ENCODE results near the gene OCSTAMP.

OCSTAMP gene

GRCh38 chr20:46519471-46520068 is 30.9 kb downstream of the OCSTAMP start:
- no peak for DNase-seq (ENCODE audit: low read depth in 2 of 2)

GRCh38 chr20:46512943-46513844 is 37.3 kb downstream of the OCSTAMP start, which contains the start of gene ZNF334:
Gene ZNF334 (minus strand): TSS chr20:46513559. CDS start chr20:46512102, 1,457 bp downstream.
- no peak for DNase-seq (ENCODE audit: low read depth in 2 of 2)

GRCh38 chr20:46509523-46509922 is 40.9 kb downstream of the OCSTAMP start:
- DNase-seq (ENCODE audit: low read depth in 2 of 2) = no peak

GRCh38 chr20:46507760-46508407 is 42.6 kb downstream of the OCSTAMP start:
- DNase-seq (ENCODE audit: low read depth in 2 of 2) = no peak

- no peak for DNase-seq (ENCODE audit: low read depth in 2 of 2)
Measured at GRCh38 chr20:46505506-46505905, 44.9 kb downstream of the OCSTAMP start.

- no peak for DNase-seq (ENCODE audit: low read depth in 2 of 2)
Measured at GRCh38 chr20:46501961-46502360, 48.5 kb downstream of the OCSTAMP start.

GRCh38 chr20:46501337-46501942 is 49.0 kb downstream of the OCSTAMP start:
- DNase-seq (ENCODE audit: low read depth in 2 of 2) = no peak

- no peak for DNase-seq (ENCODE audit: low read depth in 2 of 2)
Measured at GRCh38 chr20:46494077-46494476, 56.4 kb downstream of the OCSTAMP start.

GRCh38 chr20:46491354-46491753 is 59.1 kb downstream of the OCSTAMP start:
- no peak for DNase-seq (ENCODE audit: low read depth in 2 of 2)

Measured in stimulated activated CD8-positive, alpha-beta memory T cell treated with anti-CD3 and anti-CD28 coated beads, Interleukin-7, amount 100 ng/mL, for 1 hour (primary cell).